Activated CD8-positive, alpha-beta memory T cell treated with anti-CD3 and anti-CD28 coated beads, Interleukin-2, amount 10 ng/mL, durations not matched to agents 7 days and 5 days (primary cell): ENCODE data around the gene GPR22. TPM values are rescaled to one million over a fixed set of nuclear protein-coding genes. Genes with fewer than 3 reads are reported as not detected.

Experiments
- total RNA-seq, 2 experiments: library from RNA; stranded (reverse); gene quantifications; one replicate each; pipeline ENCODE4 v1.2.3, GENCODE V29; 2021

Gene GPR22
- total RNA-seq, 2 experiments from 2014 or later = not detected

Other genes starting within 250 kb of the GPR22 start
- 10 to 100 TPM; 37.1 to 44.6 TPM for gene COG5, start 93.9 kb downstream of the GPR22 start, total RNA-seq
- 10 to 100 TPM in 1 of 2 experiments, 1 to 10 TPM in 1; 9.3 to 10.2 TPM for gene DUS4L, start 93.9 kb downstream of the GPR22 start, total RNA-seq
- gene BCAP29, start 110.2 kb downstream of the GPR22 start, total RNA-seq = 10 to 100 TPM; 42.7 to 47.1 TPM
- 10 to 100 TPM in 1 of 2 experiments, 1 to 10 TPM in 1; 8.3 to 15.4 TPM for gene SLC26A4, start 190.8 kb downstream of the GPR22 start, total RNA-seq